HepG2 (cell line): ENCODE results near the gene DDX17. TPM values are rescaled to one million over a fixed set of nuclear protein-coding genes. Genes with fewer than 3 reads are reported as not detected.

Experiments
- CREB3 ChIP-seq: sonication (generic); formaldehyde crosslinking; IDR thresholded peaks from 2 replicates; pipeline ENCODE4 v1.5.0; 2020; ENCODE audit warnings: missing genetic modification reagents
- ELF3 ChIP-seq: IDR thresholded peaks from 2 replicates; pipeline ENCODE4 v1.6.1; 2016; ENCODE audit warnings: missing genetic modification reagents, missing compliant biosample characterization
- HNF1A ChIP-seq, 2 experiments: sonication (generic) in 1 of 2; formaldehyde crosslinking in 1 of 2; IDR thresholded peaks; 2 replicates each; pipeline versions ENCODE4 v1.4.0 to v1.6.1; 2016 to 2020; ENCODE audit warnings: borderline replicate concordance in 1 of 2, low read depth in 1 of 2, mild to moderate bottlenecking in 1 of 2, missing genetic modification reagents in 1 of 2
- KLF16 ChIP-seq, 2 experiments: sonication (generic) in 1 of 2; formaldehyde crosslinking in 1 of 2; IDR thresholded peaks; 2 replicates each; pipeline versions ENCODE4 v1.6.1 to v1.8.0; 2016 to 2023; ENCODE audit warnings: missing genetic modification reagents in 2 of 2, missing compliant biosample characterization in 1 of 2
- MIER3 ChIP-seq: IDR thresholded peaks from 2 replicates; pipeline ENCODE4 v1.6.1; 2016; ENCODE audit warnings: missing compliant biosample characterization, borderline replicate concordance
- POLR2AphosphoS5 ChIP-seq: IDR thresholded peaks from 2 replicates; pipeline ENCODE4 v1.6.1; 2012; ENCODE audit warnings: low read depth, low read length
- RAD21 ChIP-seq: fragments of 450-650 bp; formaldehyde crosslinking; IDR thresholded peaks from 2 replicates; pipeline ENCODE4 v1.5.0; 2020; ENCODE audit warnings: mild to moderate bottlenecking
- SNAPC5 ChIP-seq: sonication (generic); formaldehyde crosslinking; IDR thresholded peaks from 2 replicates; pipeline ENCODE4 v1.8.1; 2023; ENCODE audit warnings: mild to moderate bottlenecking, missing genetic modification reagents, borderline replicate concordance
- TBL1XR1 ChIP-seq: fragments of 150-350 bp; IDR thresholded peaks from 2 replicates; pipeline ENCODE4 v1.6.1; 2014; ENCODE audit warnings: borderline replicate concordance, low read length; ENCODE audit not compliant: partially characterized antibody
- TCF7L2 ChIP-seq: IDR thresholded peaks from 2 replicates; pipeline ENCODE4 v1.6.1; 2011; ENCODE audit warnings: mild to moderate bottlenecking, low read depth, low read length, moderate library complexity
- TRIM22 ChIP-seq: fragments of 450-650 bp; IDR thresholded peaks from 2 replicates; pipeline ENCODE4 v1.6.1; 2017
- UBTF ChIP-seq: sonication (generic); formaldehyde crosslinking; IDR thresholded peaks from 2 replicates; pipeline ENCODE4 v1.4.0; 2020; ENCODE audit warnings: mild to moderate bottlenecking, missing genetic modification reagents
- ZBTB25 ChIP-seq: IDR thresholded peaks from 2 replicates; pipeline ENCODE4 v1.6.1; 2018; ENCODE audit warnings: missing genetic modification reagents
- ZBTB38 ChIP-seq: sonication (generic); formaldehyde crosslinking; IDR thresholded peaks from 2 replicates; pipeline ENCODE4 v1.5.1; 2020; ENCODE audit warnings: mild to moderate bottlenecking, missing genetic modification reagents
- ZNF629 ChIP-seq: sonication (generic); formaldehyde crosslinking; conservative IDR thresholded peaks from 2 replicates; pipeline ENCODE4 v1.5.0; 2020; ENCODE audit warnings: missing genetic modification reagents
- polyA plus RNA-seq, 8 experiments: library from polyadenylated mRNA; depleted of rRNA in 3 of 8; stranded (reverse) in 7 of 8; unstranded in 1 of 8; fragments of >200 nt; fragmentation: Illumina TruSeq in 4 of 8; extraction: Trizol in 4 of 8; gene quantifications; 2 replicates each; pipeline versions ENCODE4 v1.2.1 to v1.2.3, GENCODE V29; 2011 to 2016; ENCODE audit warnings: low read depth in 4 of 8, missing spikeins in 1 of 8, mixed read lengths in 1 of 8; ENCODE audit not compliant: insufficient read depth in 1 of 8
- total RNA-seq, 5 experiments: library from RNA; depleted of rRNA; stranded (reverse); fragments of >200 nt; fragmentation: Illumina TruSeq; extraction: Trizol; gene quantifications; 2 replicates each; pipeline ENCODE4 v1.2.3, GENCODE V29; 2016; ENCODE audit warnings: low read depth in 1 of 5
- TF ChIP-seq, protein P1 (sequence below): IDR thresholded peaks from 2 replicates; pipeline ENCODE4 v1.6.1; 2012; ENCODE audit warnings: inconsistent platforms
- TF ChIP-seq, protein P2 (sequence below): sonication (generic); formaldehyde crosslinking; IDR thresholded peaks from 2 replicates; pipeline ENCODE4 v1.5.0; 2020; ENCODE audit warnings: mild to moderate bottlenecking, missing genetic modification reagents, moderate library complexity

Gene DDX17
- total and polyA plus RNA-seq, 2 of the 13 experiments (the other 11 are each of a cell fraction or from before 2014, with no cell fraction given), result 238 to 344 TPM

- TF ChIP-seq CREB3 (no peak), POLR2AphosphoS5 (no peak), UBTF (CRISPR knock-in tag) (no peak), SNAPC5 (CRISPR knock-in tag) (no peak), MIER3 (CRISPR knock-in tag) (0 out of 2 replicates have a peak, but pooled peaks have one; percentile 41), ZBTB38 (no peak), ZNF629 (no peak), ELF3 (CRISPR knock-in tag) (peak; percentile 40; the same call in 1 of the 2 replicates), HNF1A (IDR thresholded peaks at IDR 0.05; ENCODE audit: low read depth) (no peak), HNF1A (CRISPR knock-in tag; IDR thresholded peaks at IDR 0.05; ENCODE audit: borderline replicate concordance) (no peak), TRIM22 (no peak), RAD21 (CRISPR knock-in tag) (peak; percentile 49; the same call in 1 of the 2 replicates), TBL1XR1 (no peak), TCF7L2 (no peak), KLF16 (CRISPR knock-in tag; IDR thresholded peaks at IDR 0.05) (0 out of 4 replicates have a peak, but pooled peaks of 1 of the 2 experiments have one; percentile 45), ZBTB25 (CRISPR knock-in tag) (0 out of 2 replicates have a peak, but pooled peaks have one; percentile 39)
- TF ChIP-seq, protein P1, sequence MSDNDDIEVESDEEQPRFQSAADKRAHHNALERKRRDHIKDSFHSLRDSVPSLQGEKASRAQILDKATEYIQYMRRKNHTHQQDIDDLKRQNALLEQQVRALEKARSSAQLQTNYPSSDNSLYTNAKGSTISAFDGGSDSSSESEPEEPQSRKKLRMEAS, result no peak
- TF ChIP-seq, protein P2, sequence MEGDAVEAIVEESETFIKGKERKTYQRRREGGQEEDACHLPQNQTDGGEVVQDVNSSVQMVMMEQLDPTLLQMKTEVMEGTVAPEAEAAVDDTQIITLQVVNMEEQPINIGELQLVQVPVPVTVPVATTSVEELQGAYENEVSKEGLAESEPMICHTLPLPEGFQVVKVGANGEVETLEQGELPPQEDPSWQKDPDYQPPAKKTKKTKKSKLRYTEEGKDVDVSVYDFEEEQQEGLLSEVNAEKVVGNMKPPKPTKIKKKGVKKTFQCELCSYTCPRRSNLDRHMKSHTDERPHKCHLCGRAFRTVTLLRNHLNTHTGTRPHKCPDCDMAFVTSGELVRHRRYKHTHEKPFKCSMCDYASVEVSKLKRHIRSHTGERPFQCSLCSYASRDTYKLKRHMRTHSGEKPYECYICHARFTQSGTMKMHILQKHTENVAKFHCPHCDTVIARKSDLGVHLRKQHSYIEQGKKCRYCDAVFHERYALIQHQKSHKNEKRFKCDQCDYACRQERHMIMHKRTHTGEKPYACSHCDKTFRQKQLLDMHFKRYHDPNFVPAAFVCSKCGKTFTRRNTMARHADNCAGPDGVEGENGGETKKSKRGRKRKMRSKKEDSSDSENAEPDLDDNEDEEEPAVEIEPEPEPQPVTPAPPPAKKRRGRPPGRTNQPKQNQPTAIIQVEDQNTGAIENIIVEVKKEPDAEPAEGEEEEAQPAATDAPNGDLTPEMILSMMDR (CRISPR knock-in tag), result peak; percentile 84
Measured at GRCh38 chr22:38513063-38513462, 7.0 kb upstream of the DDX17 start (continued).
